ENCODE data around the gene MRC2. TPM values are rescaled to one million over a fixed set of nuclear protein-coding genes. Genes with fewer than 3 reads are reported as not detected.

MRC2 gene
- total RNA-seq, 2 experiments from 2014 or later: 10.5 to 11.3 TPM

DNA sequence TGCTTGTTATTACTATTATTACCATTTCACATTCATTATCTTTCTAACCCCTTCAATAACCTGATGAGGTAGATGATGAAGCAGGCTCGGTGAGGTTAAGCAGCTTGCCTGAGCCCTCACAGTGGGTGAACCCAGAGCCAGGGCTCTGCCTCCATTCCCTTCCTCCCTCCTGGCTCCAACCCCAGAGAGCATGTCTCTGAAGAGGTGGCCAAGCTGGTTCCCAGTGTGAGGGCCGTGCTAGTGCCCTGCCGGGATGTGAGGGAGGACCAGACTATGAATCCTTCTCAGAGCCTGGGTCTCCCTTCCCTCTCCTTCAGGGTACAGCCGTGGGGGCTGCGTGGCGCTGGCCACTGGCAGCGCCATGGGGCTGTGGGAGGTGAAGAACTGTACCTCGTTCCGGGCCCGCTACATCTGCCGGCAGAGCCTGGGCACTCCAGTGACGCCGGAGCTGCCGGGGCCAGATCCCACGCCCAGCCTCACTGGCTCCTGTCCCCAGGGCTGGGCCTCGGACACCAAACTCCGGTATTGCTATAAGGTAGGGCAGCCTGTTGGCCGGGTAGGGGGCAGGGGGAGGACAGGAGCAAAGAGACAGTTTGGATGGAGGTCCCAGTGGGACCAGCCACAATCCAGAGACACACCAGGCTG lies 49.6 kb downstream of the MRC2 start:
- peaks cover 2% of the 10 kb centered on the region for H3K36me3 Mint-ChIP-seq (ENCODE audit: low read depth)
- CTCF ChIA-PET: no interaction called here
- H3K9me3 Mint-ChIP-seq (ENCODE audit: low read depth): no peaks in the 10 kb centered on the region
- no peak overlapping the region for H3K27ac Mint-ChIP-seq
- H3K27me3 Mint-ChIP-seq: no peaks in the 10 kb centered on the region
- intact Hi-C loops (cut with DNase I, micrococcal nuclease): no loop called here
- no peak overlapping the region for H3K4me3 Mint-ChIP-seq
- H3K4me1 Mint-ChIP-seq: no peaks in the 10 kb centered on the region
- DNase-seq: no peak
- POLR2A ChIA-PET: no interaction called here
- no peak for ATAC-seq

DNA sequence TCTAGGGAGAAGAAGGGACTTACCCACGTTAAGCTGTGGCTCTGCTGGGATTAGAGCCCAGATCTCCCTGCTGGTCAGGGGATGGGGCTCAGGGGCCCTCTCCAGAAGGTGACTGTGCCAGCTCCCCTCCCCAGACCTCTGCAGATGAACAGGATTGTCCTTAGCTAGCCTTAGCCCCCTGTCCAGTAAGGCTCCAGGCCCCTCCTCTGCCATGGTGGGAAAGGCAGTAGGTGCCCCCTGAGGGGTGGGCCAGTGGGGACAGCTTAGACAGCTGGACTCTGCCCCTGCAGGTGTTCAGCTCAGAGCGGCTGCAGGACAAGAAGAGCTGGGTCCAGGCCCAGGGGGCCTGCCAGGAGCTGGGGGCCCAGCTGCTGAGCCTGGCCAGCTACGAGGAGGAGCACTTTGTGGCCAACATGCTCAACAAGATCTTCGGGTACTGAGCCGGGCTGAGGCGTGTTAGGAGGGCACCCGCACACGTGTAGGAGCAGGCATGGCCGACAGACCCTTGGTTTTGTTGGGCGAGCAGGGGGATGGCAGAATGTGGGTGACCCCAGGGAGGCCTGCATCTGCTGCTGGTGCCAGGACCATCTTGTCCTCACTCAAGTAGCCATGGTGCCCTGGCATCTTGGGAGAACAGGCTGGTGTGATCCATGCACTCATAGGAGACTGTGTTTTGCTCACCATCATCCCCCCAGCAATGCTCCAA lies 50.9 kb downstream of the MRC2 start:
- POLR2A ChIA-PET: no interaction called here
- ATAC-seq: no peak
- intact Hi-C loops (cut with DNase I, micrococcal nuclease): no loop called here
- CTCF ChIA-PET: no interaction called here
- Mint-ChIP-seq H3K4me3 (no peak overlapping the region), H3K9me3 (ENCODE audit: low read depth) (no peaks in the 10 kb centered on the region), H3K36me3 (ENCODE audit: low read depth) (no peaks in the 10 kb centered on the region), H3K4me1 (no peaks in the 10 kb centered on the region), H3K27ac (no peak overlapping the region), H3K27me3 (no peaks in the 10 kb centered on the region)
- DNase-seq: no peak

DNA sequence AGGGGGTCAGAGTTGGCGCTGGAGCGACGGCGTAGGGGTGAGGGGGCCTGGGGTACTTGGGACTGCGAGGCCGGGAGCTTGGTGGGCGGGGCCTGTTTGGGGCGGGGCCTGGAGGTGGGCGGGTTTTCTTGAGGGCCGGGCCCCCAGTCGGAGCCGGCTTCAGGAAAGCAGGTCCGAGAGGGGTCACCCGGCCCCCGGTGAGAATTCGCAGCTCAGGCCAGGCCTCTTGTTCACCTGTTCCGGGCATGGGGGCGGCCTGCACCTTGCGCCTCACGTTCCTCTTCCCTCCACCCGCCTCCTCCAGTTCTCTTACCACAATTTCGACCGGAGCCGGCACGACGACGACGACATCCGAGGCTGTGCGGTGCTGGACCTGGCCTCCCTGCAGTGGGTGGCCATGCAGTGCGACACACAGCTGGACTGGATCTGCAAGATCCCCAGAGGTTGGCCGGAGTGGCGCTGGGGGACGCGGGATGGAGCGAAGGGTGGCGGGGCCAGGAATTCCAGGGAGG lies 52.5 kb downstream of the MRC2 start:
- Mint-ChIP-seq H3K4me1 (no peaks in the 10 kb centered on the region), H3K36me3 (ENCODE audit: low read depth) (no peaks in the 10 kb centered on the region), H3K27me3 (no peaks in the 10 kb centered on the region), H3K4me3 (no peak overlapping the region), H3K27ac (no peak overlapping the region), H3K9me3 (ENCODE audit: low read depth) (no peaks in the 10 kb centered on the region)
- DNase-seq (no peak), ATAC-seq (no peak)
- ChIA-PET CTCF (no interaction called here), POLR2A (interaction anchor here (0.6 kb wide), 1 partner anchor 1248 kb away, joined by 4 read pairs; no protein-coding TSS in a partner anchor)
- intact Hi-C loops (cut with DNase I, micrococcal nuclease): no loop called here

DNA sequence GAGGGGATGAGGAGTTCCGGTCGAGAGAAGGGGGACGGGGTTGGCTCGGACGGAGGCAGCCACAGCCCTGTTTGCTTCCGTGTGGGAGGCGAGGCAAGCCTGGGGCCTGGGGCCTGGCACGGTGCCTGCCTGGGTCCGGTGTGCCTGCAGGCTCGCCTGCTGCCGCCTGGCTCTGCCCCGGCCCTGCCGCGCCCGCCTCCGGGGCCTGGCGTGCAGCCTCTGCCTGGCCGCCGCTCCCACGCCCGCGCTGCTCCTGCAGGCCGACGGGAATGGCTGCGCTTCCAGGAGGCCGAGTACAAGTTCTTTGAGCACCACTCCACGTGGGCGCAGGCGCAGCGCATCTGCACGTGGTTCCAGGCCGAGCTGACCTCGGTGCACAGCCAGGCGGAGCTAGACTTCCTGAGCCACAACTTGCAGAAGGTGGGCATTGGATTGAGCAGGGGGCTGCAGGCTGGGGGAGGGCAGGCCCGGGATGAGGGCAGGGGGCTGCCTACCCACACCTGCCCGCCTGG lies 53.1 kb downstream of the MRC2 start:
- Mint-ChIP-seq H3K27ac (no peak overlapping the region), H3K36me3 (ENCODE audit: low read depth) (no peaks in the 10 kb centered on the region)

DNA sequence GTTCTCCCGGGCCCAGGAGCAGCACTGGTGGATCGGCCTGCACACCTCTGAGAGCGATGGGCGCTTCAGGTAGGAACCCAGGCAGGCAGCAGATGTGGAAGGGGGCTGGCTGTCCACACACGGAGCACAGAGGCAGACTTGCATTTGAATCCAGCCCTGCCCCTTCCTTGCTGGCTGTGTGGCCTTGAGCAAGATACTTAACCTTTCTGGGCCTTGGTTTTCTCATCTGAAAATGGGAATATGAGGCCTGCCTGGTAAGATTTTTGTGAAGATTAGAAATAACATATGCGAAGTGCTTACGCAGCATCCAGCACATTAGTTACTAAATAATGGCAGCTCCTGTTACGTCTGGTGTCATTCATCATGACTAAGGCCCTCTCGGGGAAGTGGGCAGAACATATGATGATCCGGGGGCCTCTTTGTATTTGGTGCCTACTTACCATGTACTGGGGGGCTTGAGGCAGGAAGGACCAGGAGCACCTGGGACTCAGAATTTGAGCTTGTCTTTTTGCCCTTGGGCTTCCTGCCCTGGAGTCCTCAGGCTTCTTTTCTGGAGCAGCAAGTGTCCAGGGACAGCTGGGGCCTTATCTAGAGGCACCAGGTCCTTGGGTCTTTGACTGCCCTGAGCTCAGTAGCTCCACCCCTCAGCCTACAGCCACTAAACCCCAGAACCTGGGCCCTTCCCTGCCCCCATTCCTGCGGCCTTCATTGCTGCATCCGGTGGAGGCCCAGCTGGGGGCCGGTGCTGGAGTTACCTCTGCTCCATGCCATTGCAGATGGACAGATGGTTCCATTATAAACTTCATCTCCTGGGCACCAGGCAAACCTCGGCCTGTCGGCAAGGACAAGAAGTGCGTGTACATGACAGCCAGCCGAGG lies 53.8 kb downstream of the MRC2 start:
- ChIA-PET POLR2A (no interaction called here), CTCF (no interaction called here)
- Mint-ChIP-seq H3K4me1 (no peaks in the 10 kb centered on the region), H3K27me3 (no peaks in the 10 kb centered on the region), H3K36me3 (ENCODE audit: low read depth) (no peaks in the 10 kb centered on the region), H3K4me3 (no peak overlapping the region), H3K27ac (no peak overlapping the region), H3K9me3 (ENCODE audit: low read depth) (no peaks in the 10 kb centered on the region)
- DNase-seq (no peak), ATAC-seq (no peak)
- intact Hi-C loops (cut with DNase I, micrococcal nuclease): no loop called here

More for the DNA sequence above, 53.1 kb downstream of the MRC2 start:
- intact Hi-C loops (cut with DNase I, micrococcal nuclease): no loop called here
- ATAC-seq (no peak), DNase-seq (no peak)
- no peaks in the 10 kb centered on the region for H3K9me3 Mint-ChIP-seq (ENCODE audit: low read depth)
- H3K4me1 Mint-ChIP-seq: no peaks in the 10 kb centered on the region
- H3K27me3 Mint-ChIP-seq: no peaks in the 10 kb centered on the region
- CTCF ChIA-PET: no interaction called here
- no peak overlapping the region for H3K4me3 Mint-ChIP-seq
- POLR2A ChIA-PET: interaction anchor here (0.6 kb wide), 1 partner anchor 1249 kb away, joined by 4 read pairs; no protein-coding TSS in a partner anchor

DNA sequence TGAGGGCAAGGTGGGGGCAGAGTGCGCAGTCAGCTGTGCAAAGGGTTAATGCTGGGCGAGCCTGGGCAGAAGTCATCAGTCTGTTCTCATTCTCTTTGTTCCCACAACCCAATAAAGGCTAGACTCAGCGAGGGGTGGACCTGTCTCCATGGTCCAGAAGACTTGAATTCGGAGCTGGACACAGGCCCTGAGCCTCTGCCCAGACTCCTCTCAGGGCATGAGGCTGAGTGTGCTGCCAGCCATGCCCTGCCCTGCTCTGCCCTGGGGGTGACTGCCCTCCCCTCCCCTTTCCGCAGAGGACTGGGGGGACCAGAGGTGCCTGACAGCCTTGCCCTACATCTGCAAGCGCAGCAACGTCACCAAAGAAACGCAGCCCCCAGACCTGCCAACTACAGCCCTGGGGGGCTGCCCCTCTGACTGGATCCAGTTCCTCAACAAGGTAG lies 54.5 kb downstream of the MRC2 start:
- Mint-ChIP-seq H3K4me1 (no peaks in the 10 kb centered on the region), H3K27ac (no peak overlapping the region), H3K27me3 (no peaks in the 10 kb centered on the region), H3K4me3 (no peak overlapping the region), H3K36me3 (ENCODE audit: low read depth) (no peaks in the 10 kb centered on the region), H3K9me3 (ENCODE audit: low read depth) (no peaks in the 10 kb centered on the region)
- intact Hi-C loops (cut with DNase I, micrococcal nuclease): no loop called here
- ChIA-PET CTCF (no interaction called here), POLR2A (no interaction called here)
- DNase-seq (no peak), ATAC-seq (no peak)

DNA sequence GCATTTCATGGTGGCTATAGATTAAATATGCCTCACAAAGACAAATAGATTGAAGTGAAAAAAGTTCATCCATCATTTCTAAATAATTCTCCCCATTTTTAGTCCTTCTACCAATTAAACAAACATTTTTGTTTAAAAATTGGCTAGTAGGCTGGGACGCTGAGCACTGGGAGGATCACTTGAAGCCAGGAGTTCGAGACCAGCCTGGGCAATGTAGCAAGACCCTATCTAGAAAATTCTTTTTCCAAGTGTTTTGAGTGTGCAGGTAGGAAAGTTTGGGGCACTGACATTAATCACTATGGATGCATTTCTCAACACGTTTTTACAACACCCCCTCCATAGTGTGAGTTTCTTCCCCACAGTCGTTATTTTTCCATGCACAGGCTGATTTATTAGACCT lies 56.7 kb downstream of the MRC2 start:
- no peaks in the 10 kb centered on the region for H3K27me3 Mint-ChIP-seq
- ChIA-PET POLR2A (no interaction called here), CTCF (no interaction called here)
- H3K9me3 Mint-ChIP-seq (ENCODE audit: low read depth): no peaks in the 10 kb centered on the region
- H3K27ac Mint-ChIP-seq: no peak overlapping the region
- H3K4me3 Mint-ChIP-seq: no peak overlapping the region
- H3K4me1 Mint-ChIP-seq: no peaks in the 10 kb centered on the region
- H3K36me3 Mint-ChIP-seq (ENCODE audit: low read depth): no peaks in the 10 kb centered on the region
- DNase-seq (no peak), ATAC-seq (no peak)
- intact Hi-C loops (cut with DNase I, micrococcal nuclease): no loop called here

DNA sequence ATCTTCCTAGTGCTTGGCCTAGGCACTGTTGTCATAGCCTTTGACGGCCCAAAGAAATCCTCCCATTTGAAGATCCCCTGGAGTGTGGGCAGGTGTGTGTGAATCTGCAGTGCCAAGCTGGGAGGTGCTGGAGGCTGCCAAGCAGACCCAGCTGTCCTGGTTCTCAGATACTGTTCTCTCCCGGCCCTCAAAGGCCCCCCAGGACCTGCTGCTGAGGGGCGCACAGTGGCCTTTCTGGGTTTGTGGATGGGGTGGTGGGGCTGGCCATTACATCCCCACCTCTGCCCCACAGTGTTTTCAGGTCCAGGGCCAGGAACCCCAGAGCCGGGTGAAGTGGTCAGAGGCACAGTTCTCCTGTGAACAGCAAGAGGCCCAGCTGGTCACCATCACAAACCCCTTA lies 60.5 kb downstream of the MRC2 start:
- Mint-ChIP-seq H3K9me3 (ENCODE audit: low read depth) (no peaks in the 10 kb centered on the region), H3K27me3 (no peaks in the 10 kb centered on the region), H3K4me1 (no peaks in the 10 kb centered on the region), H3K36me3 (ENCODE audit: low read depth) (no peaks in the 10 kb centered on the region), H3K27ac (no peak overlapping the region), H3K4me3 (no peak overlapping the region)
- DNase-seq (no peak), ATAC-seq (no peak)
- ChIA-PET CTCF (interaction anchor here (1.1 kb wide), 1 partner anchor 293 kb away, joined by 4 read pairs; no protein-coding TSS in a partner anchor), POLR2A (no interaction called here)
- intact Hi-C loops (cut with DNase I, micrococcal nuclease): no loop called here

DNA sequence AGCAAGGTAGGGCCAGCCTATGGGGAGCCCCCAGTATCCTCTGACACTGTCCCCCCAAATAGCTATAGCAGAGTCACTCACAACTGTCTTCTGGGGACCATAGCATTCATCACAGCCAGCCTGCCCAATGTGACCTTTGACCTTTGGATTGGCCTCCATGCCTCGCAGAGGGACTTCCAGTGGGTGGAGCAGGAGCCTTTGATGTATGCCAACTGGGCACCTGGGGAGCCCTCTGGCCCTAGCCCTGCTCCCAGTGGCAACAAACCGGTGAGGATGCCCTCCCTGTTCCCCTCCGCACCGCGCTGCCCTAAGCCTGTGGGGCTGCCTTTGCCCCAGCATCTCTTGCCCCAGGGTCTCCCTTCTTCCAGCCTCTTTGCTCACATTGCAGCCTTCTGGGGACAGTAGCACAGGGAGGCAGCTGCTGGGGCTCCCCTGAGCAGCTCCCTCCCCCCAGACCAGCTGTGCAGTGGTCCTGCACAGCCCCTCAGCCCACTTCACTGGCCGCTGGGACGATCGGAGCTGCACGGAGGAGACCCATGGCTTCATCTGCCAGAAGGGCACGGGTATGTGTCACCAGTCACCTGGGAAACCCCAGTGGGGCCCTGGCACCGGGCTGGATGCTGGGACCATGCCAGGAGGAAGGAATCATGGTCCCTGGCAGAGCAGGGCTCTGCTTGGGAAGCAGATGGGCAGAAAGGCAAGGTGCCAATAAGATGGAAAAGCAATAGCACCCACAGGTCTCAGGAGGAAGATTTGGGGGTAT lies 61.1 kb downstream of the MRC2 start:
- POLR2A ChIA-PET: no interaction called here
- Mint-ChIP-seq H3K4me1 (no peaks in the 10 kb centered on the region), H3K4me3 (no peak overlapping the region), H3K9me3 (ENCODE audit: low read depth) (no peaks in the 10 kb centered on the region), H3K36me3 (ENCODE audit: low read depth) (no peaks in the 10 kb centered on the region), H3K27me3 (no peaks in the 10 kb centered on the region), H3K27ac (no peak overlapping the region)
- CTCF ChIA-PET: interaction anchor here (0.6 kb wide), 1 partner anchor 1466 kb away, joined by 3 read pairs; no protein-coding TSS in a partner anchor
- no peak for DNase-seq
- ATAC-seq: no peak
- intact Hi-C loops (cut with DNase I, micrococcal nuclease): no loop called here

DNA sequence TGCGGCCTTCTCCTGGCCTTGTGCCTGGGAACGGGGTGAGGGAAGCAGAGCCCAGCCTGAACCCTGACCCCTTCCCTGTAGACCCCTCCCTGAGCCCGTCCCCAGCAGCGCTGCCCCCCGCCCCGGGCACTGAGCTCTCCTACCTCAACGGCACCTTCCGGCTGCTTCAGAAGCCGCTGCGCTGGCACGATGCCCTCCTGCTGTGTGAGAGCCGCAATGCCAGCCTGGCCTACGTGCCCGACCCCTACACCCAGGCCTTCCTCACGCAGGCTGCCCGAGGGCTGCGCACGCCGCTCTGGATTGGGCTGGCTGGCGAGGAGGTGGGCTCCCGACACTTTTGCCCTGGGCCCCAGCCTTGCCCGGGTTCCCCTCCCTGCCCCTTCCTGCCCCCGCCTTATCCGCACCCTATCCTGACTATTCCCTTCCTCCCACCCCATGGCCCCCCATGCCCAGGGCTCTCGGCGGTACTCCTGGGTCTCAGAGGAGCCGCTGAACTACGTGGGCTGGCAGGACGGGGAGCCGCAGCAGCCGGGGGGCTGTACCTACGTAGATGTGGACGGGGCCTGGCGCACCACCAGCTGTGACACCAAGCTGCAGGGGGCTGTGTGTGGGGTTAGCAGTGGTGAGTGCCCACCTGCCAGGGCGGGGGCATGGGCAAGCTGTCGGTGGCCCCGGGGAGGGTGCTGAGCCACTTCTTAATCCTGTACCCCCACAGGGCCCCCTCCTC lies 62.1 kb downstream of the MRC2 start:
- ATAC-seq: no peak
- DNase-seq: no peak
- POLR2A ChIA-PET: no interaction called here
- Mint-ChIP-seq H3K27me3 (no peaks in the 10 kb centered on the region), H3K27ac (no peak overlapping the region), H3K4me3 (no peak overlapping the region), H3K9me3 (ENCODE audit: low read depth) (no peaks in the 10 kb centered on the region), H3K36me3 (ENCODE audit: low read depth) (no peaks in the 10 kb centered on the region), H3K4me1 (no peaks in the 10 kb centered on the region)
- CTCF ChIA-PET: no interaction called here
- intact Hi-C loops (cut with DNase I, micrococcal nuclease): no loop called here
